Inferior parietal cortex (tissue), 1 donor: Measurements from ENCODE around the gene PRKG1.
"Not testable (repeated sequence)": the region's sequence is repeated elsewhere in the genome, so short reads cannot be mapped to it uniquely, and the experiment has no call there.

Experiments used
- DNase-seq: peaks from one replicate; pipeline ENCODE4 v3.0.0-alpha.2; 2016; ENCODE audit errors: extremely low spot score

The PRKG1 gene

GRCh38 chr10:51269821-51270220, 195.5 kb downstream of the PRKG1 start:
- no peak for DNase-seq

GRCh38 chr10:51270936-51271530, 196.7 kb downstream of the PRKG1 start:
- DNase-seq, result no peak

- DNase-seq, result not testable (repeated sequence)
Observed at GRCh38 chr10:51272099-51272498, 197.8 kb downstream of the PRKG1 start.

- DNase-seq, result no peak
Observed at GRCh38 chr10:51272555-51272954, 198.3 kb downstream of the PRKG1 start.

- no peak for DNase-seq
Observed at GRCh38 chr10:51273574-51273973, 199.3 kb downstream of the PRKG1 start.

GRCh38 chr10:51276097-51276496, 201.8 kb downstream of the PRKG1 start:
- not testable (repeated sequence) for DNase-seq

- DNase-seq, result not testable (repeated sequence)
Observed at GRCh38 chr10:51281387-51281786, 207.1 kb downstream of the PRKG1 start.

GRCh38 chr10:51285601-51286000, 211.3 kb downstream of the PRKG1 start:
- no peak for DNase-seq

- DNase-seq, result no peak
Observed at GRCh38 chr10:51288511-51288910, 214.2 kb downstream of the PRKG1 start.

GRCh38 chr10:51289519-51289918, 215.2 kb downstream of the PRKG1 start:
- DNase-seq, result no peak

- DNase-seq, result no peak
Observed at GRCh38 chr10:51291961-51292360, 217.7 kb downstream of the PRKG1 start.

- no peak for DNase-seq
Observed at GRCh38 chr10:51297438-51297837, 223.2 kb downstream of the PRKG1 start.

- peak; percentile 8 for DNase-seq
Observed at GRCh38 chr10:51300617-51301304, 226.5 kb downstream of the PRKG1 start.

- DNase-seq, result no peak
Observed at GRCh38 chr10:51301644-51302043, 227.4 kb downstream of the PRKG1 start.

GRCh38 chr10:51302316-51302715, 228.0 kb downstream of the PRKG1 start:
- no peak for DNase-seq

GRCh38 chr10:51308116-51308515, 233.8 kb downstream of the PRKG1 start:
- no peak for DNase-seq

GRCh38 chr10:51311228-51311627, 236.9 kb downstream of the PRKG1 start:
- DNase-seq, result no peak

- no peak for DNase-seq
Observed at GRCh38 chr10:51312817-51313216, 238.5 kb downstream of the PRKG1 start.

GRCh38 chr10:51313251-51313650, 239.0 kb downstream of the PRKG1 start:
- DNase-seq, result no peak

GRCh38 chr10:51313773-51314478, 239.6 kb downstream of the PRKG1 start:
- no peak for DNase-seq

- DNase-seq, result no peak
Observed at GRCh38 chr10:51314481-51314880, 240.2 kb downstream of the PRKG1 start.

- no peak for DNase-seq
Observed at GRCh38 chr10:51318399-51319172, 244.3 kb downstream of the PRKG1 start.

- DNase-seq, result no peak
Observed at GRCh38 chr10:51319173-51319435, 244.8 kb downstream of the PRKG1 start.
